RWPE1 (cell line): ENCODE results near the gene NKX1-1.

Source experiments
- CTCF ChIA-PET: fragments of 350-600 bp; sonication (Branson Sonifier 250); formaldehyde crosslinking; extraction: SDS; loops from one replicate; lab custom pipeline; 2021; lab: Yijun Ruan, JAX
- POLR2A ChIA-PET: fragments of 400-600 bp; formaldehyde crosslinking; extraction: SDS; loops from one replicate; lab custom pipeline; 2020; ENCODE audit warnings: antibody characterized with exemption; ENCODE audit not compliant: low non-redundant PET; lab: Yijun Ruan, JAX
- DNase-seq: peaks from one replicate; pipeline ENCODE4 v3.0.0; 2012; ENCODE audit warnings: low spot score
- H3K27ac ChIP-seq: fragments of 450-650 bp; 2 replicates; pipeline ENCODE4 v1.5.1; 2017
- CTCF ChIP-seq: fragments of 450-650 bp; conservative IDR thresholded peaks from 2 replicates; pipeline ENCODE4 v1.5.1; 2017; ENCODE audit warnings: low read depth, mild to moderate bottlenecking

The NKX1-1 gene

GRCh38 chr4:1416051-1416947 is 10.1 kb upstream of the NKX1-1 start:
- no peak for TF ChIP-seq CTCF
- ChIA-PET POLR2A (no interaction called here), CTCF (no interaction called here)
- DNase-seq = no peak
- no peak overlapping the region for H3K27ac ChIP-seq

- TF ChIP-seq CTCF = no peak
- no peak for DNase-seq
- ChIA-PET POLR2A (no interaction called here), CTCF (no interaction called here)
- H3K27ac ChIP-seq = no peak overlapping the region
These were observed 9.4 kb upstream of the NKX1-1 start for GRCh38 chr4:1415681-1415981.

- no peak for TF ChIP-seq CTCF
- POLR2A ChIA-PET = no interaction called here
- no peak for DNase-seq
- H3K27ac ChIP-seq = no peak overlapping the region
- CTCF ChIA-PET = no interaction called here
These were observed 8.8 kb upstream of the NKX1-1 start for GRCh38 chr4:1414831-1415680.

- POLR2A ChIA-PET = no interaction called here
- no peak for DNase-seq
- H3K27ac ChIP-seq = no peak overlapping the region
- TF ChIP-seq CTCF = no peak
- CTCF ChIA-PET = interaction anchor here (0.6 kb wide), 1 partner anchor 134 kb away, joined by 3 read pairs; no protein-coding TSS in a partner anchor
These were observed 7.6 kb upstream of the NKX1-1 start for GRCh38 chr4:1413687-1414479.

- CTCF ChIA-PET = interaction anchor here (0.6 kb wide), 1 partner anchor 135 kb away, joined by 3 read pairs; no protein-coding TSS in a partner anchor
- POLR2A ChIA-PET = no interaction called here
- no peak overlapping the region for H3K27ac ChIP-seq
- no peak for DNase-seq
- no peak for TF ChIP-seq CTCF
These were observed 7.0 kb upstream of the NKX1-1 start for GRCh38 chr4:1413204-1413663.
